ENCODE measurements around the gene RNF115.
"Not testable (repeated sequence)": the region's sequence is repeated elsewhere in the genome, so short reads cannot be mapped to it uniquely, and the experiment has no call there.

Gene RNF115

DNA sequence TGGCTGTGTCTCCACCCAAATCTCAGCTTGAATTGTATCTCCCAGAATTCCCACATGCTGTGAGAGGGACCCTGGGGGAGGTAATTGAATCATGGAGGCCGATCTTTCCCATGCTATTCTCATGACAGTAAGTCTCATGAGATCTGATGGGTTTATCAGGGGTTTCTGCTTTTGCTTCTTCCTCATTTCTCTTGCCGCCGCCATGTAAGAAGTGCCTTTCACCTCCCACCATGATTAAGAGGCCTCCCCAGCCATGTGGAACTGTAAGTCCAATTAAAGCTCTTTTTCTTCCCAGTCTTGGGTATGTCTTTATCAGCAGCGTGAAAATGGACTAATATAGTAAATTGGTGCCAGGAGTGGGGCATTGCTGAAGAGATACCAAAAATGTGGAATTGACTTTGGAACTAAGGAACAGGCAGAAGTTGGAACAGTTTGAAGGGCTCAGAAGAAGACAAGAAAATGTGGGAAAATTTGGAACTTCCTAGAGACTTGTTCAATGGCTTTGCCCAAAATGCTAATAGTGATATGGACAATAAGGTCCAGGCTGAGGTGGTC lies 63.4 kb downstream of the RNF115 start:
- WGBS (ENCODE audit: insufficient coverage) = 94% methylated on average over 3 of the region's 4 CpGs

DNA sequence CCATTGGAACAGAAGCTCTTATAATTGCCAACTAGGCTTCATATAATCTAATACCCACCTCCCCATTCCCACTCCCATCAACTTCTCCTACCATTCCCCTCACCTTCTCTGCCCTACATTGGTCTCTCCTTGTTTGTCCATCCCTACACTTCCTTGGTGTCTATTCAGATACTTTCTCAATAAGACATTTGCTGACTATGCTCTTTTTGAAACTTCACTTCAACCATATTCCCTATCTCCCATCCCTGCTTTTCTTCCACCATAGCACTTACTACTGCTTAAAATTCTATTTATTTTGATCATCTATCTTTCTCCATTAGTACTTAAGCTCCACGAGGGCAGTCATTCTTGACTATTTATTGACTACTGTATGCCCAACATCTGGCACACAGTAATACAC lies 64.2 kb downstream of the RNF115 start:
- Histone ChIP-seq H3K4me3 (ENCODE audit: control insufficient read depth in 1 of 7, extremely low read depth in 1 of 7, insufficient read depth in 4 of 7, low read depth in 2 of 7, low read length in 6 of 7) (no peak overlapping the region), H3K4me1 (ENCODE audit: control extremely low read depth in 1 of 4, control insufficient read depth in 4 of 4, insufficient read depth in 4 of 4, low read length in 3 of 4) (no peaks in the 10 kb centered on the region), H3K27ac (ENCODE audit: insufficient read depth in 1 of 2, low read depth in 1 of 2, low read length in 2 of 2, poor library complexity in 1 of 2, severe bottlenecking in 2 of 2) (no peak overlapping the region), H3K27me3 (replicated peaks in 2 of 5; ENCODE audit: control insufficient read depth in 4 of 5, insufficient read depth in 5 of 5, low read length in 4 of 5) (no peaks in the 10 kb centered on the region), H3K9me3 (ENCODE audit: control extremely low read depth in 1 of 5, control insufficient read depth in 4 of 5, insufficient read depth in 2 of 5, low read depth in 1 of 5, low read length in 4 of 5) (peaks cover 1 to 15% (median 8%) of the 10 kb centered on the region in 5 experiments), H3K36me3 (ENCODE audit: control insufficient read depth in 4 of 4, insufficient read depth in 4 of 4, low read length in 3 of 4) (peaks cover 2 to 41% (median 22%) of the 10 kb centered on the region in 4 experiments)
- 100% methylated on average over 1 of the region's 1 CpG for WGBS (ENCODE audit: insufficient coverage)
- POLR2A ChIA-PET = no interaction called here
- CTCF ChIA-PET = interaction anchor here (1.2 to 1.5 kb wide), 2 partner anchors 11 to 17 kb away, joined by 3 read pairs; no protein-coding TSS in a partner anchor
- DNase-seq = no peak

More for the DNA sequence above, 63.4 kb downstream of the RNF115 start:
- Histone ChIP-seq H3K9me3 (ENCODE audit: control extremely low read depth in 1 of 5, control insufficient read depth in 4 of 5, insufficient read depth in 2 of 5, low read depth in 1 of 5, low read length in 4 of 5) (peaks cover 1 to 15% (median 8%) of the 10 kb centered on the region in 5 experiments), H3K36me3 (ENCODE audit: control insufficient read depth in 4 of 4, insufficient read depth in 4 of 4, low read length in 3 of 4) (peaks cover 2 to 43% (median 22%) of the 10 kb centered on the region in 4 experiments)
- H3K27ac ChIP-seq (ENCODE audit: insufficient read depth in 1 of 2, low read depth in 1 of 2, low read length in 2 of 2, poor library complexity in 1 of 2, severe bottlenecking in 2 of 2); H3K4me1 ChIP-seq (ENCODE audit: control extremely low read depth in 1 of 4, control insufficient read depth in 4 of 4, insufficient read depth in 4 of 4, low read length in 3 of 4); H3K4me3 ChIP-seq (ENCODE audit: control insufficient read depth in 1 of 7, extremely low read depth in 1 of 7, insufficient read depth in 4 of 7, low read depth in 2 of 7, low read length in 6 of 7); DNase-seq; H3K27me3 ChIP-seq (replicated peaks in 2 of 5; ENCODE audit: control insufficient read depth in 4 of 5, insufficient read depth in 5 of 5, low read length in 4 of 5); POLR2A ChIA-PET: not testable (repeated sequence)
- CTCF ChIA-PET = interaction anchor here (1.2 kb wide), 1 partner anchor 11 kb away, joined by 3 read pairs; no protein-coding TSS in a partner anchor

DNA sequence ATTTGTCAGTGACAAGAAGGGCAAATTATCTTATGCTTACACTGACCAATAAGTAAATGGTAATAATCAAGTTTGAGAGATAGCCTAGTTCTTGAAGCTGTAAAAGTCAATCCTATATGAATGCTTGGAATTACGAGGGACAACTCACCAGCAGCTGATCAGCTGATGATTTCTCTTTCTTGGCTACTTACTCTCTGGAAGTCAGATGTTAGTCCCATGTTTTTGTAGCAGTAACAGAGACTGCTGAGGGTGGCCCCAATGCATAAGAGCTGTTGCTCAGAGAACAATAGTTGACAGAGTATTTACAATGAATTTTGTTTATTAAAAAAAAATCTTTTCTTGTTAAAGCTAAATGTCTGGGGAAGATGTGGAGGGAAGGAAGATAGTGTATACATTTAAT lies 65.3 kb downstream of the RNF115 start:
- H3K36me3 ChIP-seq (ENCODE audit: control insufficient read depth in 4 of 4, insufficient read depth in 4 of 4, low read length in 3 of 4) = peaks cover 2 to 42% (median 22%) of the 10 kb centered on the region in 4 experiments
- H3K4me3 ChIP-seq (ENCODE audit: control insufficient read depth in 1 of 7, extremely low read depth in 1 of 7, insufficient read depth in 4 of 7, low read depth in 2 of 7, low read length in 6 of 7) = no peak overlapping the region
- H3K27ac ChIP-seq (ENCODE audit: insufficient read depth in 1 of 2, low read depth in 1 of 2, low read length in 2 of 2, poor library complexity in 1 of 2, severe bottlenecking in 2 of 2) = no peak overlapping the region
- WGBS (ENCODE audit: insufficient coverage) = 86% methylated on average over 1 of the region's 1 CpG
- H3K27me3 ChIP-seq (replicated peaks in 2 of 5; ENCODE audit: control insufficient read depth in 4 of 5, insufficient read depth in 5 of 5, low read length in 4 of 5) = no peaks in the 10 kb centered on the region
- H3K9me3 ChIP-seq (ENCODE audit: control extremely low read depth in 1 of 5, control insufficient read depth in 4 of 5, insufficient read depth in 2 of 5, low read depth in 1 of 5, low read length in 4 of 5) = peaks cover 1 to 15% (median 8%) of the 10 kb centered on the region in 5 experiments
- POLR2A ChIA-PET = no interaction called here
- no peaks in the 10 kb centered on the region for H3K4me1 ChIP-seq (ENCODE audit: control extremely low read depth in 1 of 4, control insufficient read depth in 4 of 4, insufficient read depth in 4 of 4, low read length in 3 of 4)
- CTCF ChIA-PET = interaction anchor here (0.7 to 1.5 kb wide), 4 partner anchors 11 to 37 kb away, joined by 3 to 6 read pairs (median 3); no protein-coding TSS in a partner anchor
- DNase-seq = no peak

DNA sequence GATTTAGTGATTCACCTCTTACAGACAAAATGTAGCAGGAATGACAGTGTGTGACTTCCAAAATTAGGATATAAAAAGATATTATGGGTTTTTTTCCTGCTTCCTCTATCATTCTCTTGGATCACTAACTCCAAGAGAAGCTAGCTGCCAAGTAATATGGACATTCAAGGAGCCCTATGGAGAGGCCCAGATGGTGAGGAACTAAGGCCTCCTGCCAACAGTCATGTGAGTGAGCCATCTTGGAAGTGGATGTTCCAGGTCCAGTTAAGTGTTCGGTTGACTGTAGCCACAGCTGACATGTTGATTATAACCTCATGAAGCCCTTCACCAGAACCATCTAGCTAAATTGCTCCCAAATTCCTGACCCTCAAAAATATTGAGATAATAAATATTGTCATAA lies 65.8 kb downstream of the RNF115 start:
- Histone ChIP-seq H3K4me1 (ENCODE audit: control extremely low read depth in 1 of 4, control insufficient read depth in 4 of 4, insufficient read depth in 4 of 4, low read length in 3 of 4) (no peaks in the 10 kb centered on the region), H3K27ac (ENCODE audit: insufficient read depth in 1 of 2, low read depth in 1 of 2, low read length in 2 of 2, poor library complexity in 1 of 2, severe bottlenecking in 2 of 2) (no peak overlapping the region), H3K36me3 (ENCODE audit: control insufficient read depth in 4 of 4, insufficient read depth in 4 of 4, low read length in 3 of 4) (peaks cover 2 to 42% (median 23%) of the 10 kb centered on the region in 4 experiments), H3K27me3 (replicated peaks in 2 of 5; ENCODE audit: control insufficient read depth in 4 of 5, insufficient read depth in 5 of 5, low read length in 4 of 5) (no peaks in the 10 kb centered on the region), H3K4me3 (ENCODE audit: control insufficient read depth in 1 of 7, extremely low read depth in 1 of 7, insufficient read depth in 4 of 7, low read depth in 2 of 7, low read length in 6 of 7) (no peak overlapping the region), H3K9me3 (ENCODE audit: control extremely low read depth in 1 of 5, control insufficient read depth in 4 of 5, insufficient read depth in 2 of 5, low read depth in 1 of 5, low read length in 4 of 5) (peaks cover 1 to 15% (median 8%) of the 10 kb centered on the region in 5 experiments)
- ChIA-PET POLR2A (no interaction called here), CTCF (interaction anchor here (0.7 to 1.5 kb wide), 4 partner anchors 11 to 36 kb away, joined by 3 to 6 read pairs (median 3); no protein-coding TSS in a partner anchor)
- no peak for DNase-seq
- no CpG with 5 or more reads among the region's 1 CpG for WGBS (ENCODE audit: insufficient coverage)

DNA sequence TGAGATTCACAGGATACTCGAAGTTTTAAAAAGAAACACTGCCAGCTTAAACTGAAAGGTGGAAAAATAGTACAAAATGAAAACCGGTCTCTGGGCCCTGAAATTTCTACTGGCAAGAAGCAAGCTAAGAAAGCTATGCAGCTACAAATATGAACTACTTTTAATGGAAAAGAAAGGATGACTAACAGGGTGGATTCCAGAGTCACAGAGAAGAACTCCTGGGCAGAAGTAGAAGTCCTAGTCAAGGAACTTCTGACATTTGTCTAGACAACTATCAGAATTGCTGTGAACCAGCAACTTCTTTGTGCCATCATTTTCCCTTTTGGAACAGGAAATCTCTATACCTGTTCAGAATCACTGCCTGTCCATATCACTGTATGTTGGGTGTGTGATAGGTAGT lies 66.5 kb downstream of the RNF115 start:
- no peak overlapping the region for H3K4me3 ChIP-seq (ENCODE audit: control insufficient read depth in 1 of 7, extremely low read depth in 1 of 7, insufficient read depth in 4 of 7, low read depth in 2 of 7, low read length in 6 of 7)
- POLR2A ChIA-PET = no interaction called here
- peaks cover 2 to 43% (median 23%) of the 10 kb centered on the region in 4 experiments for H3K36me3 ChIP-seq (ENCODE audit: control insufficient read depth in 4 of 4, insufficient read depth in 4 of 4, low read length in 3 of 4)
- no peak for DNase-seq
- peaks cover 1 to 13% (median 8%) of the 10 kb centered on the region in 5 experiments for H3K9me3 ChIP-seq (ENCODE audit: control extremely low read depth in 1 of 5, control insufficient read depth in 4 of 5, insufficient read depth in 2 of 5, low read depth in 1 of 5, low read length in 4 of 5)
- no peaks in the 10 kb centered on the region for H3K4me1 ChIP-seq (ENCODE audit: control extremely low read depth in 1 of 4, control insufficient read depth in 4 of 4, insufficient read depth in 4 of 4, low read length in 3 of 4)
- CTCF ChIA-PET = no interaction called here
- 100% methylated on average over 2 of the region's 2 CpGs for WGBS (ENCODE audit: insufficient coverage)
- no peak overlapping the region for H3K27ac ChIP-seq (ENCODE audit: insufficient read depth in 1 of 2, low read depth in 1 of 2, low read length in 2 of 2, poor library complexity in 1 of 2, severe bottlenecking in 2 of 2)
- H3K27me3 ChIP-seq (replicated peaks in 2 of 5; ENCODE audit: control insufficient read depth in 4 of 5, insufficient read depth in 5 of 5, low read length in 4 of 5) = no peaks in the 10 kb centered on the region

DNA sequence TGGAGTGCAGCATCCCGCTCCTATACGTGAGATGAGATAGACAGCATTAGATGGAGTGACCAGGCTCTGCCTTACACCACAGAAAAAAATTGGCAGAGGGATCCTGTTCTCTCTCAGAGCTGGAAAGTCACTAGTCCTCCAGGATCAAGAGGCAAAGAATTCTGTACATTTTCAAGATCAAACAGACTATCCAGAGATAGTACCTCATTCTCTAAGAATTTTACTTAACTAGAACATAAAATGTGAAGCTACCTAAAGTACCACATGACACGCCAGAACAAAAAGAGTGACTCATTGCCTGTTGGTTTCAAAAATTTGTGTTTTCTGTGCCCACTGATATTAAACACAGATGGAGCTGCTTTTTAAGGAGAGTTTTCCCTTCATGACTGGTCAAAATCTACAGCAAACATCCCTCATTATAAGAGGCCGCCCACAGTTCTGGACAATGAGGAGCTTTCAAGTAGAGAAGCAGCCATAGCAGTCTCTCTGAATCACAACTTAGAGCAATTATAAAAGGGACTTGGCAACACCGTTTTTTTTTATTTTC lies 72.3 kb downstream of the RNF115 start:
- H3K27me3 ChIP-seq (replicated peaks in 2 of 5; ENCODE audit: control insufficient read depth in 4 of 5, insufficient read depth in 5 of 5, low read length in 4 of 5) = no peaks in the 10 kb centered on the region
- no peak for DNase-seq
- CTCF ChIA-PET = no interaction called here
- H3K9me3 ChIP-seq (ENCODE audit: control extremely low read depth in 1 of 5, control insufficient read depth in 4 of 5, insufficient read depth in 2 of 5, low read depth in 1 of 5, low read length in 4 of 5) = no peaks in the 10 kb centered on the region
- peaks cover 0 to 57% (median 33%) of the 10 kb centered on the region in 4 experiments for H3K36me3 ChIP-seq (ENCODE audit: control insufficient read depth in 4 of 4, insufficient read depth in 4 of 4, low read length in 3 of 4)
- no peaks in the 10 kb centered on the region for H3K4me1 ChIP-seq (ENCODE audit: control extremely low read depth in 1 of 4, control insufficient read depth in 4 of 4, insufficient read depth in 4 of 4, low read length in 3 of 4)
- no peak overlapping the region for H3K4me3 ChIP-seq (ENCODE audit: control insufficient read depth in 1 of 7, extremely low read depth in 1 of 7, insufficient read depth in 4 of 7, low read depth in 2 of 7, low read length in 6 of 7)
- POLR2A ChIA-PET = no interaction called here
- 100% methylated on average over 4 of the region's 5 CpGs for WGBS (ENCODE audit: insufficient coverage)
- no peak overlapping the region for H3K27ac ChIP-seq (ENCODE audit: insufficient read depth in 1 of 2, low read depth in 1 of 2, low read length in 2 of 2, poor library complexity in 1 of 2, severe bottlenecking in 2 of 2)

DNA sequence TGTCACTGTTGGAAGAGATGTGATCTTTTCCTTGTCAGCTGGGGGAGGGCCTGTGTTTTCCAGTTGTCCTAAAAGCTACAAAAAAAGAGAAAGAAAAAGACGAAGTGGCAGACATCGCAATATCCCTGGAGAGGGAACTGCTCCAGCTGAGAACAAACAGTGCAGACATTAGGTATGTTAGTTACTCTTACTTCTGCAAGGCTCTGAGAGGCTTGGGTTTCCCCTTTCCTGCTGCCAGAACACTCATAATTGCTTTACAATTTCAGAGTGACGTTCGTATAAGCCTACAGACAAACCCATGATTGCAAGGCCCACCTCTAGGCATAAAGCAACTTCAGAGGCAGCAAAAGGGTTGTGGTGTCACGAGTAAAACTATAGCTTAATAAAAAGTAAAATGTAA lies 73.5 kb downstream of the RNF115 start:
- ChIA-PET CTCF (interaction anchor here (1.5 kb wide), 1 partner anchor 12 kb away, joined by 3 read pairs; no protein-coding TSS in a partner anchor), POLR2A (no interaction called here)
- WGBS (ENCODE audit: insufficient coverage) = 89% methylated on average over 3 of the region's 5 CpGs

More for the DNA sequence above, 73.5 kb downstream of the RNF115 start:
- H3K9me3 ChIP-seq (ENCODE audit: control extremely low read depth in 1 of 5, control insufficient read depth in 4 of 5, insufficient read depth in 2 of 5, low read depth in 1 of 5, low read length in 4 of 5) = no peaks in the 10 kb centered on the region
- H3K27me3 ChIP-seq (replicated peaks in 2 of 5; ENCODE audit: control insufficient read depth in 4 of 5, insufficient read depth in 5 of 5, low read length in 4 of 5) = no peaks in the 10 kb centered on the region
- peaks cover 0 to 65% (median 35%) of the 10 kb centered on the region in 4 experiments for H3K36me3 ChIP-seq (ENCODE audit: control insufficient read depth in 4 of 4, insufficient read depth in 4 of 4, low read length in 3 of 4)
- no peaks in the 10 kb centered on the region for H3K4me1 ChIP-seq (ENCODE audit: control extremely low read depth in 1 of 4, control insufficient read depth in 4 of 4, insufficient read depth in 4 of 4, low read length in 3 of 4)
- DNase-seq = no peak
- no peak overlapping the region for H3K4me3 ChIP-seq (ENCODE audit: control insufficient read depth in 1 of 7, extremely low read depth in 1 of 7, insufficient read depth in 4 of 7, low read depth in 2 of 7, low read length in 6 of 7)
- H3K27ac ChIP-seq (ENCODE audit: insufficient read depth in 1 of 2, low read depth in 1 of 2, low read length in 2 of 2, poor library complexity in 1 of 2, severe bottlenecking in 2 of 2) = no peak overlapping the region

Data from common myeloid progenitor, CD34-positive (primary cell).